IPS-NIHi11 (cell line): ENCODE data around the gene RET.

Experiments used
- DNase-seq: peaks from one replicate; pipeline ENCODE4 v3.0.0; 2012; ENCODE audit warnings: mixed read lengths, low spot score

RET gene

DNA sequence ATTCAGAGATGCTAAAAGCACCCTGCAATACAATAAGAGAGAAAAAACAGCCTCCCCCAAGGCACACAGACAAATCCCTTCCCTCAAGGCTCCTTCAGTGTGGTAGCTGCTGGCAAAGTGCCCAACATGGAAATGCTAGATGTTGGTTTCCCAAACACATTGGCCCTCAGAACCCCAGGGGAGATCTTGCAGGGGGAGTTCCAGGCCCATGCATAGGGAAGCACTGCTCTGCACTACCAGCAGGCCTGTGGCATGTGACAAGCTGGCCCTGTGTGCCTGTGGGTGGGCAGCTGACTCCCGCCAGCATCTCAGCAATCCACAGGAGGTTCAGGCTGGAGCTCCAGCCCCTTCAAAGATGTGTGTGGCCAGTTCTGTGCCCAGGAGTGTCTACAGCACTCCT, 44.6 kb downstream of the RET start:
- DNase-seq: no peak

DNA sequence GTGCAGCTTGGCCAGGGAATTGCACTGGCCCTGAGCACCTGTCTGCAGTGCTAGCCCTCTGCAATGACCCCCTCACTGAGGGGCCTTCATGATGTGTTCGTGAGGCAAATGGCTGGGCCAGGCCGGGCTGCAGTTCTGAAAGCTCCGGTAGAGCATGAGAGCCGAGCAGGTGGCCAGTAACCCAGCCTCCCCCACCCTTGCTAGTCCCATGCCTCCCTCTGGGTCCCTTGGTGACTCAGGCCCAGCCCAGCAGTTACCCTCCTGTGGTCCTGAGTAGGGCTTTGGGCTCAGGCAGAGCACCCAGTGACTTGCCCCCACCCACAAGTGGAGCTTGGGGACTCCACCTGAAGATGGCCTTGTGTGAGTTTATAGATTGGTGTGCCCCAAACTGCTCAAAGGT, 45.2 kb downstream of the RET start:
- no peak for DNase-seq

DNA sequence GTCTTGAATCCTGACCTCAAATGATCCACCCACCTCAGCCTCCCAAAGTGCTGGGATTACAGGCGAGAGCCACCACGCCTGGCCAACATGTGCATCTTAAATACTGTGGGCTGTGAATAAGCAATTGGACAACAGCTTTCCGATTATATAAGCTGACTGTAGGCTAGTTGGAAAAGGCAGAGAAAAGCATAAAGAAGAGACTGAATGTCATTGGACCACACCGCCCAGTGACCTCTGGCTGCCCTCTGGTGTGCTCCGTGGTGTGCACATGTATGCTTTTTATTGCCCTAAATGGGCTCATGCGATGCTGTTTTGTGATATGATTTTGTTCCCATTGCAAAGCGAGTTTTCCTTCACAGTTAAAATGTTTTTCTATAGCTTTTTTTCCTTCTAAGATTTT, 46.0 kb downstream of the RET start:
- DNase-seq: no peak

DNA sequence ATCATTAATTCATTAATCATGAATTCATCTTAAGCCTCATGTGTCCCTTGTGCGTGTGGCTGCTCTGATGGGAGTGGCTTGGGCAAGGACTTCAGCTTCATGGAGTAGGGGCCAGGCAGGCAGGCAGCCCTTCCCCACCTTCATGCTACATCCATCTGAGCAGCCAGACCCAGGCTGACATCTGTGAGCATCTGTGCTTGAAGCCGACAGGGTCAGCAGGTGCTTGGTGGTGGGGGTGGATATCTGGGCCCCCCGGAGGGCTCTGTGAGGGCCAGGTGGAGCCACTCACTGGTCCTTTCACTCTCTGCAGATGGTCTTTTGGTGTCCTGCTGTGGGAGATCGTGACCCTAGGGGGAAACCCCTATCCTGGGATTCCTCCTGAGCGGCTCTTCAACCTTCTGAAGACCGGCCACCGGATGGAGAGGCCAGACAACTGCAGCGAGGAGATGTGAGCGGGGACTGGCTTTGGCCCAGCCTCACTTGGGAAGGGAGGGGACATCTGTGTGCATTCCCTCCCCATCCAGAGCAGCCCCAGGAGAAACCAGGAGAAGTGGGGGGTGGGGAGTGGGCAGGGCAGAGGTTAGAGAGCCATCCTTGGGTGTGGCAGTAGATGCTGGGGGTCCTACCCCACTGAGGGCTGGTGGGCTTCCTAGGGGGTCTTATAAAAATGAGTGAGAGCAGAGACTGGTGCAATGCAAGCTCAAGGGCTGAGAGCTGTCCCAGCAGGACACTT, 46.7 kb downstream of the RET start:
- DNase-seq: no peak

DNA sequence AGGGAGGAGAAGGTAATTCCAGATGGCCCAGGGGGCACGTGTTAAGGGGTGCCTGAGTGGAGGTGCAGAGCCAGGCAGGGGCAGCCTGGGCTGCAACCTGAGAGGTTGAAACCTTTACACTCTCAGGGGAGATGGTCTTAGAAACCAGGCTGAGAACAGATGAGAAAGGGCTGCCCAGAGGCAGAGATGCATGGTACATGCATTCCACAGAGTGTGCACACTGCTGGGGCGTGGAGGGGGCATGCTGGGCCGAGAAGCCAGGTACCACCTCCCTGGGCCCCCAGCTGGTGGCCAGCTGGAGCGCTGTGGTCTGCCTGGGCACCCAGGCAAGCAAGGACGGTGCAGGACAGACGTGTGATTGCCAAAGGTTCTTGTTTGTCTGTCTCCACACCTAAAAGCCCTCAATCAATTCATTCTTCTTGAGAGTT, 47.2 kb downstream of the RET start:
- DNase-seq: no peak

DNA sequence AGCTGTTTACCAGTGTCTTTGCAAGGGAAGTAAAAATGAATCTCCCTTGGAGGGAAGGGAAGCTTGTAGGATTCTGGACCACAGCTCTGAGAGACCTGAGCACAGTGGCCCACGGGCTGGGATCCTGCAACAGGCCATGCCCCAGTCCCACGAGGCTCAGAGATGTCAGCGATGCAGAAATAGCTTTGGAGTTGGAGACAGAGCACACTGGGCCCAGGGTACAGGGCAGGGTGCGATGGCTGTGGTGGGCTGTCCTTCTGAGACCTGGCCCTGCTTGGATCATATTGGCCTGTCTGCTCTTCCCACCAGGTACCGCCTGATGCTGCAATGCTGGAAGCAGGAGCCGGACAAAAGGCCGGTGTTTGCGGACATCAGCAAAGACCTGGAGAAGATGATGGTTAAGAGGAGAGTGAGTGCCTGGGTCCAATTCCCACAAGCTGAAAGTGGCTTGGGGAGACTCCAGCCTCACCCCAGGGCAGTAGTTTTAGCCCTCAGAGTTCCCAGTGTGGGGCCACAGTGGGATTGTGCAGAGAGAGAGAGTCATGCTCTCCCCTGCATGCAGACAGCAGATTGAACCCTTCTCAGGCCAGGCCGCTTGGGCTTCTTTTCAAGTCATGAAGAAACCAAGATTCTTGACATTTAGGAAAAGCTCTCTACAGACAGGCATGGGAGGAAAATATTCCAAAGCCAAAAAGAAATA, 47.9 kb downstream of the RET start:
- DNase-seq: no peak

DNA sequence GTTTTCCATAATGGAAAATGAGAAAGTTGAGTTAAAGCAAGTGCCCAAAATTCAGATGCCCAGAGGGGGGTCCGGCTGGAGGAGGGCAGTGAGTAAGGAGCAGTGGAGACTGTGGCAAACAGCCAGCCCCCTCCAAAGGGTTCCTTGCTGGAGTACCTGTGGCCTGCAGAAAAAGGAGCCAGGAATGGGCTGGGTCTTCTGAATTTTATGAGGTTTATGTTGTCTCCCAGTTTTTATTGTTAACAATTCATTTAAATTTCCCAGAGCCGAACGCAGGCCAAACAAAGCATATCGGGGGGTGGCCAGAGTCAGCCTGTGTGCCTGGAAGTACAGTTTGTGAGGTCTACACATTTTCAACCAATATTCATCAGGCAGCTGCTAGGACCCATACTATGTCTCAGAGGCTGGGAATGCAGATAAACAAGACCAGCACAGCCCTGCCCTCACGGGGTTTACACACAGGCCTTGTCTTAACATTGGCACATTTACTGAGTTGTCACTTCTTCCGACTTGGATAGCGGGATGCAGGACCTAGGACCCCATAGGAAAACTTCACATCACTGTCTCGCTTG, 48.5 kb downstream of the RET start:
- DNase-seq: no peak

DNA sequence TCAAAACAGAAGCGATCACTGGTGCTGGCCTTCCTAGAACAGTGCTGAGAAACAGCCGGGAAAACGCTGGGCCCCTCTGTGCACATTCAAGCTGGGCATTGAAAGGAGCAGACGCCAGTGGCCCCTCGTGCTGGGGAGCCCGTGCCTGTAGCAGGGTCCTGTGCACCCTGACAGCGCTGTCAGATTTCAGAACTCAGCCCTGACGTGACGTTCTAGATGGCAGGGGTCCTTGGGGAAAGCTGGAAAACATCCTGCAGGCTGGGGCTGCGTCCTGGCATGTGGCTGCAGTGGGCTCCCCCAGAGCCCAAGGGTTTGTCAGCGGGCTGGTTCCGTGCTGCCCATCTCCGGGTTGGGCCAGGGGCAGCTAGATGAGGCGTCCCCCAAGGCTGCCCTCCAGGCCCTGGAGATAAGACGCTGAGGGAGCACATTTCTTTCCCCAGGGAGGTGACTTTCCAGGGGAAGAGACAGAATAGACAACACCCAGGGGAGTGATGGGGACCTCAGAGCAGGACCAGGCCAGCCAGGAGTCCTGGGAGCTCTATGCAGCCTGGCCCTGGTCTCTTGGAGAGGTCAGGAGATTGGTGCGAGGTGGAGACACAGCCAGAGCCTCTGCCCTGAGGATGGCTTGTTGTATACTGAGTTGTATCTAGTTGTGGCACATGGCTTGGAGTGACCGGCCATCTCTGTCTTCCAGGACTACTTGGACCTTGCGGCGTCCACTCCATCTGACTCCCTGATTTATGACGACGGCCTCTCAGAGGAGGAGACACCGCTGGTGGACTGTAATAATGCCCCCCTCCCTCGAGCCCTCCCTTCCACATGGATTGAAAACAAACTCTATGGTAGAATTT, 49.2 kb downstream of the RET start:
- no peak for DNase-seq

DNA sequence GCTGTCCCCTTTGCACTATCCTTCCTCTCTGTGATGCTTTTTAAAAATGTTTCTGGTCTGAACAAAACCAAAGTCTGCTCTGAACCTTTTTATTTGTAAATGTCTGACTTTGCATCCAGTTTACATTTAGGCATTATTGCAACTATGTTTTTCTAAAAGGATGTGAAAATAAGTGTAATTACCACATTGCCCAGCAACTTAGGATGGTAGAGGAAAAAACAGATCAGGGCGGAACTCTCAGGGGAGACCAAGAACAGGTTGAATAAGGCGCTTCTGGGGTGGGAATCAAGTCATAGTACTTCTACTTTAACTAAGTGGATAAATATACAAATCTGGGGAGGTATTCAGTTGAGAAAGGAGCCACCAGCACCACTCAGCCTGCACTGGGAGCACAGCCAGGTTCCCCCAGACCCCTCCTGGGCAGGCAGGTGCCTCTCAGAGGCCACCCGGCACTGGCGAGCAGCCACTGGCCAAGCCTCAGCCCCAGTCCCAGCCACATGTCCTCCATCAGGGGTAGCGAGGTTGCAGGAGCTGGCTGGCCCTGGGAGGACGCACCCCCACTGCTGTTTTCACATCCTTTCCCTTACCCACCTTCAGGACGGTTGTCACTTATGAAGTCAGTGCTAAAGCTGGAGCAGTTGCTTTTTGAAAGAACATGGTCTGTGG, 50.0 kb downstream of the RET start:
- no peak for DNase-seq

DNA sequence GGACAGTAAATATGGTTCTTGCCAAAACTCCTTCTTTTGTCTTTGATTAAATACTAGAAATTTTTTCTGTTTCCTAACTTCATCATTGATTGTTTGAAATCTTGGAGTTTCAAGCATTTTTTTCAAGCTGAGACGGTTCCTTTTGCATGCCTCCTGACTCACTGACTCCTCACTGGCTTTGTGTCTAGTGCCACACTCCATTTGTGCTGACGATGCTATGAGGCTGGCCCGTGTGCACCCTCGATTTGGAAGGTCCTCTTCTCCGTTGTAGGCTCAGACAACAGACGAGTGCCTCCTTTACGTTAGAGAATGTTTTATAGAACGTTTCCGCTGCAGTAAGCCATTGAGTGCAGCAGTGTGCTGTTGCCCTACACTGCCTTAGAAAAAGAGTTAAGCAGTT, 50.6 kb downstream of the RET start:
- no peak for DNase-seq

DNA sequence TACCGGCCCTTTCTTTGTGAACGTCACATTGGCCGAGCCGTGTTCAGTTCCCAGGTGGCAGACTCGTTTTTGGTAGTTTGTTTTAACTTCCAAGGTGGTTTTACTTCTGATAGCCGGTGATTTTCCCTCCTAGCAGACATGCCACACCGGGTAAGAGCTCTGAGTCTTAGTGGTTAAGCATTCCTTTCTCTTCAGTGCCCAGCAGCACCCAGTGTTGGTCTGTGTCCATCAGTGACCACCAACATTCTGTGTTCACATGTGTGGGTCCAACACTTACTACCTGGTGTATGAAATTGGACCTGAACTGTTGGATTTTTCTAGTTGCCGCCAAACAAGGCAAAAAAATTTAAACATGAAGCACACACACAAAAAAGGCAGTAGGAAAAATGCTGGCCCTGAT, 51.5 kb downstream of the RET start:
- no peak for DNase-seq

DNA sequence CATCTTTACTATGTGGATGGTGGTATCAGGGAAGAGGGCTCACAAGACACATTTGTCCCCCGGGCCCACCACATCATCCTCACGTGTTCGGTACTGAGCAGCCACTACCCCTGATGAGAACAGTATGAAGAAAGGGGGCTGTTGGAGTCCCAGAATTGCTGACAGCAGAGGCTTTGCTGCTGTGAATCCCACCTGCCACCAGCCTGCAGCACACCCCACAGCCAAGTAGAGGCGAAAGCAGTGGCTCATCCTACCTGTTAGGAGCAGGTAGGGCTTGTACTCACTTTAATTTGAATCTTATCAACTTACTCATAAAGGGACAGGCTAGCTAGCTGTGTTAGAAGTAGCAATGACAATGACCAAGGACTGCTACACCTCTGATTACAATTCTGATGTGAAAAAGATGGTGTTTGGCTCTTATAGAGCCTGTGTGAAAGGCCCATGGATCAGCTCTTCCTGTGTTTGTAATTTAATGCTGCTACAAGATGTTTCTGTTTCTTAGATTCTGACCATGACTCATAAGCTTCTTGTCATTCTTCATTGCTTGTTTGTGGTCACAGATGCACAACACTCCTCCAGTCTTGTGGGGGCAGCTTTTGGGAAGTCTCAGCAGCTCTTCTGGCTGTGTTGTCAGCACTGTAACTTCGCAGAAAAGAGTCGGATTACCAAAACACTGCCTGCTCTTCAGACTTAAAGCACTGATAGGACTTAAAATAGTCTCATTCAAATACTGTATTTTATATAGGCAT, 52.3 kb downstream of the RET start:
- DNase-seq: no peak

DNA sequence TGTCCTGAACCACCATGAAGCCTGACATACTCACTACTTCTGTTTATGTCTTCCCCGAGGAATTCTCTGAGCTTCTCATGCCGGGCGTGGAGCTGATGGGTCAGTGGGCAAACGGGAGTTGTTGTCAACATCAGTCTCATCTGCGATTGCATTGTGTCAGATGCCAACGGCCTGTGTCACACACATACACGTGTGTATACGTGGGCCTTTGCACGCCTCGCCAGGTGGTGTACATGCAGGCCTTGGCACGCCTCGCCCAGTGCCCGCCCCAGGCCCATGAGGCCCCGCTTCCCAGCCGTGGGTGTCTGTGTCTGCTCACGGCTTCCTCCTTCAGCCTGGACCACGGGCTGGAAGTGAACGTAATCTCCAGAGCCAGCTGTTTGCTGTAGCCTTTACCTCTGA, 53.9 kb downstream of the RET start:
- no peak for DNase-seq

DNA sequence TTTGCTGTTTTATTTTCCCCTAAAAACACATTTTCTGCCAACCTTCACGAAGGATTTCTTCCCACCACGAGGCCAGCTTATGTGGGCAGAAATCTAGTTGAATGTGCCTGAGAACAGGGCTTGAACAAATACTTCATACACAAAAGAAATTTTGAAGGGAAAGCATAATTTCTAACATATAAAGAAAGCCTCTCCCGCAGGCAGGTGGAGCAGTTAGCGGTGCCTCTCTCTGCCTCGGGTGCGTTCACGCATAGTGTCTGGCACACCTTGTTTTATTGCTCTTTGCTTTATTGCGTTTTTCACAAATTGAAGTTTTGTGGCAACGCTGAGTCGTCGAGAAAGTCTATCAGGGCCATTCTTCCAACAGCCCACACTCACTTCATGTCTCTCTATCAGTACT, 54.4 kb downstream of the RET start:
- no peak for DNase-seq

DNA sequence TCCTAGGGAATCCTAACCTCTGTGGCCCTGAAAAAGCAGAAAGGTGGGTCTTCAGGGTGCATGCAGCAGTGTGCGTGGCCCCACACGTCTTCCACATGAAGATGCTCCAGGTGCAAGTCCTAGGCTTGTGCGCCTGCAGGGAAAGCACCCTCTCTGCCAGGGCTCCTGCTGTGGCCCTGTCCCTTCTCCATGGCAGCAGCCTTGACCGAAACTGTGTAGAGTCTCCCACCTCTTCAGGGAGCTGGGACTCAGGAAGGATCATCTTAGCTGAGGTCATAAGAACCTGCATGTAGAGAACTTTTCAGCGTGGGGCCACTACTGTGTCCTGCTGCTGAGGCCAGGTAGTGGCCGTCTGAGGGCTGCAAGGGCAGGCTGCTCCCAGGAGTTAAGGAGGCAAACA, 55.0 kb downstream of the RET start:
- no peak for DNase-seq

DNA sequence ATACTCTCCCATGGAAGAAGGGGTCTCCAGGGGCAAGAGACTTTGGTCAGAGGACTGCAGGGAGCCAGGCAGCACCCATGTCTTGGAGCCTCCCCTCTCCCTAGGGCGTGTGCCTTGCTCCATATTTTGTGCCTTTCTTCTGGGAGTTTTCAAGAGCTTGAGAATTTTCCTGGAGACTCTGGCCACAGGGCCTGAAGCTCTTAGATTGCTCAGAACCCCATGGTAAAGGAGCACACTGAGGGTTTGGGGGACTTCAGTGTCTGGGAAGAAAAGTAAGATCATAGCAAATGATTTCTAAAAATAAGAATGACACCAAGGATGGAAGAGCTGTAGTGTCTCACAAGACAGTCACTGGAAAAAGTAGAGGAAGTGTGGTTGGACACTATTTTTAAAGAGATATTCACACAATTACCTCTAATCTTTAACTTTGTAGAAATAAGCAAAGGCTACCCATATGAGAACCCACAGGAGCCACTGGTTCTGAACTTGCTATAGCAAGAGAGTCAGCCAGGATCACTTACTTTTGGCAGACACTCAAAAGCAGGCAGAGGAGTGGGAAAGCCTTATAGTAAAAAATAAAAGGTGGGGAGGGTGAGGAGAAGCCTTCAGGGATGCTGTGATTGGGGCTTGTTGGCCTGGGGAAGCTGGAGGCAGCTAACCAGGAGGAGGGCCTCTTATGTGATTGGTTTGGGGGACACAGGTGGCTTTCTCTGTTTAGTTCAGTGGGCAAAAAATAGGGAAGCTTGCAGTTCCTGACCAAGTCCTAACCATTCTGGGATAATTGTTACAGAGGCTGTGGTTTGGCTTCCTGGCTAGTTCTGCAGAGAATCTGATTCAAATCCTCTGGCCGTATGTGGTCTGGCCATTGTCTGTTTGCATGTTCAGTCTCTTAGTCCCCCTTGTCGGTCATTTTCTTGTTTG, 56.3 kb downstream of the RET start:
- DNase-seq: no peak

DNA sequence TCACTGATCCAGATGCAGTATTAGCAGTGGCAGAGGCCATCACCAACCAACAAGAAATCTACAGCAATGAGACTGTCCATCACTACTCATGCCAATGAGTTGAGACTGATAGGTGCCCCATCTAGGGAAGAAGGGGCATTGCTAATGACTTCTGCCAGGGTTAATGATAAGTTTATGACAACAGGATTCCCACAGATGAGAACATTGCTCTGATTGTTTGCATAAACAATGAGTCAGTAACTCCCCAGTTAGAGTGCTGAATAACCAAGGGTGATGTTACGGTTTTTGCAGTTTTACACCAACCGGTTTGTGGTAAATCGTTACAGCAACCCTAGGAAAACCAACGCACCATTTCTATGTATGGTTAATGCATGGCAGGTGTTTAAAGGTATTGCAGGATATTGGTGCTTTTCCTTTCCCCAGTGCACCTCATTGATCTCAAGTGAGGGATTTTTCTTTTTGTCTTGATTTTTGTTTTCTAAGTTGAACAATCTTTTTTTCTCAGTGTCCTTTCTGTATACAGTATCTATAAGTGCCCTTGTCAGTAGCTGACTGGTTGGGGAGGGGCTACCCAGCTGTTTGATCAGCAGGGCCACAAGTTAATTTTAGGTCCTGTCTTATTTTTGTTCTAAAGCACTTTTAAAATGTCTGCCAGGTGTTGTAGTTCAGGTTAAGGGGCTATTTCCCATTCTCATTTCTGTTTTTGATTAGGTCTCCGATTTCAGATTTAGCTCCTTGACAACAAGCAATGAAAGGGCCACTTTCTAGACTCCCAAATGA, 57.4 kb downstream of the RET start:
- DNase-seq: no peak

DNA sequence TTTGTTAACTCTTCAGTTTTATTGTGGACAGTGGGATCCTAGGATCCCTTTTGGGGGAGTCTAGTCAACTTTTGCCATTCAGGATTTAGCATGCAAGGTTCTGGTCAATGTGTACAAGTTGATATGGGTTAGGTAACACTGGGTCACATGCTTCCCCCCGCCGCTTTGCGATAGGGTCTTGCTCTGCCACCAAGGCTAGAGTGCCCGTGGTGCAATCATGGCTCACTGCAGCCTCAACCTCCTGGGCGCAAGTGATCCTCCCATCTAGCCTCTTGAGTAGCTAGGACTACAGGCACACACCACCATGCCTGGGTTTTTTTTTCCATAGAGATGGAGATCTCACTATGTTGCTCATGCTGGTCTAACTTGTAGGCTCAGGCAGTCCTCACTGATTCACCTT, 58.2 kb downstream of the RET start:
- DNase-seq: no peak

DNA sequence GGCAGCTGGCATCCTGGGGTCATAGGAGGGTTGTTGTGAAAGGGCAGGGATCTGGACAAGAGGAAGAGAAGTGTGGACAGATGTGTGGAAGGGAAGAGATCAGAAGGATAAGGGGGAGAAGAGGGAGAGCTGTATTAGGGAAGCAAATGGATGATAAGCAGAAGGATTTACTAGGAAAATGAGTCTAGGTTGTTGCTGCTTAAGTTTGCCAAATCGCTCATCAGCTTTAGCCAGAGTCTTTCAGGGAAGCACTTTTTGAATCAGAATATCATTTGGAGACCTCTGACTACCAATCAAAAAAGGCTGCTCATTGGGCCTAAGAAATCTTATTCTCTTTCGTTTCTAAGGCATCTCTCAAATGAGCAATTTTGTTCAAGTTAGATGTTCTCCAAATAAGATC, 58.8 kb downstream of the RET start:
- no peak for DNase-seq

DNA sequence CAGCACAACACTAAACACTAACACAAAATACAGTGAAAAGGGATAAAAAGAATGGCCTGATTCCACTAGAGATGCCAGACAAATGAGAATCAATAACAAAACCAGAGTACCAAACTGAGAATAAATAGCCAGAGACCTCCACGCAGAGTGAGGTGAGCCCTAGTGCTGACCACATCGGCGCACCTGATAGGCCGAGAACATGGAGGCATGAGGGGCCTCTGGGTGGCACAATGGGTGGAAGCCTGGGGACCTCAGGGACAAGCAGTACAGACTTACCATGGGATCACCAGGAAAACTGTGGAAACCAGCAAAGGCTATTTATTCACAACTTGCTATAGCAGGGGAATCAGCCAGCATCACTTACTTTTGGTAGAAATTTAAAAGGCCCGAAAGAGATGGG, 59.6 kb downstream of the RET start:
- no peak for DNase-seq
